Suppressor macrophage (primary cell): ENCODE data around the gene PANX3.
"Not testable (repeated sequence)": the region's sequence is repeated elsewhere in the genome, so short reads cannot be mapped to it uniquely, and the experiment has no call there.

Experiments used
- DNase-seq, 4 experiments: peaks; one replicate each; pipeline ENCODE4 v3.0.0-alpha.2; 2020 to 2022
- total RNA-seq, 17 experiments: gene quantifications; one replicate each; lab custom pipeline; 2026; ENCODE audit warnings: mixed read lengths in 6 of 17, inconsistent platforms in 3 of 17; lab: John Stamatoyannopoulos, UW

The PANX3 gene
- total RNA-seq: 0 to 0.44 (median 0) reads per million in 17 experiments

DNA sequence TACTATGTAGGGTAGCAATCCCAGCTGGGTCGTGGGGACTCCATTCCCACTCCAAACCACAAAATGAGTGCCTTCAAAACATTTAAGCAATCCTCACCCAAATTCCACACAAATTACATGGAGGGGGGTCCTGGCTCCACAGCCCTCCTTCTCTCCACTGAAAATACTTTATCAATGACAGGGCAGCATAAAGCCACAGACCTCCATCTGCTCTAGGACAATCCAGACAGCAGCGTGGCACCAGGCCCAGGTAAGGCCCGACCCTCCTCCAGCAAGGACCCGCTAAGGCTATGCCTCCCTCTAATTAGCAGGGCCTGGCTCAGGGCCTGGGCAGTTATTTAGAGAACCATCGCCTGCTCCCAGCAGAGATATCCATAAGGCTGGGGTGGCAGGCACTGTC is at the start of gene PANX3:
PANX3 (plus strand) TSS at position 365 of the 400 bp plus-strand sequence. CDS start 129 bp downstream, outside the sequence.
- DNase-seq: no peak

DNA sequence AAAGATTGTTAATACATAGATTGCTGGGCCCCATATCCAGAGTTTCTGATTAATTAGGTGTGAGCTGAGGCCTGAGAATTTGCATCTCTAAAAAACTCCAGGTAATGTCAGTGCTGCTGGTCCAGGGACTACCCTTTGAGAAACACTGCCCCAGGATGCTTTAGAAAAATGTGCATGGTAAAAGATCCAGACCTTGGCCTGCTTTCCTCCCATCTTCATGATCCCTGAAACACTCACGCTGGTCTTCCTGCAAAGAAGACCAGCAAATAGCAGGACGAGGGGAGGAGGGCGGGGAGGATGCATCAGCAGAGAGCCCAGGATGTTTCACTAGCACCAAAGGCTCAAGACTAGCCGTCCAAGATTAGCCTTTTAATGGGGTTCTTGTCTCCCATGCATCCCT is 41.5 kb upstream of the PANX3 start, which contains the start of gene OR8A1:
OR8A1 (plus strand) TSS at position 301 of the 400 bp plus-strand sequence. CDS start 123 bp downstream, outside the sequence.
- no peak for DNase-seq

GRCh38 chr11:124570160-124570559 is 41.1 kb upstream of the PANX3 start:
- DNase-seq: no peak

DNA sequence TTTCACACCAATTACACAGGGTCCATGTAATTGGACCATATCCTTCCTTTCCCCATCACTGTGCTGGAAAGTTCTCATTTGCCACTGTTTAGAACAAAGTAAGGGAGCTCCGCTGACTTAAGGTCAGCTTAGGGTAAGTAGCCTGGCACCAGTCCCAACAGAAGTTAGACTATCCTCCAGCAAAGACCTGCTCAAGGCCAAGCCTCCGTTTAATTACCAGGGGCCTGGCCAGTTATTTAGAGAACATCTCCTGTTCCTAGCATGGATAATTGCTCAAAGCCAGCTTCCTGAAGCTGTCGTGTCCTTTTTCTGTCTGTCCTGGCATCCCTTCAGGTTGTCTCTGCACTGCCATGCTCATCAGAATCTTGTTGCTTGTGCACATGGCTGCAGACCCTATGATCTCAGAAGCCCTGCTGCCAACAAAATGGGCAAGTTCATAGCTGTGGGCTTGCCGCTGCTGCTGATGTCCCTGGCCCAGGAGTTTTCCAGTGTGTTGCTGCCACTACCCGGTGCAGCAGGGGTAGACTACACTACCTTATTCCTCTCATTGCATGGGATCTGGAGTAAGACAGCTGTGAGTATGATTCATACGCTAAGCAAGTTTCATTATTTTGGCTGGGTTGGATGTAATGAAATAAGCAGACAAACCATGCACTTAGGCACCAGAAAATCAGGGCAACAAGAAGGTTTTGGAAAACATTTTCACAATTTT is 33.4 kb upstream of the PANX3 start:
- no peak for DNase-seq

GRCh38 chr11:124578761-124579160 is 32.5 kb upstream of the PANX3 start:
- DNase-seq: no peak

- DNase-seq: no peak
Observed at GRCh38 chr11:124581817-124582216, 29.4 kb upstream of the PANX3 start.

DNA sequence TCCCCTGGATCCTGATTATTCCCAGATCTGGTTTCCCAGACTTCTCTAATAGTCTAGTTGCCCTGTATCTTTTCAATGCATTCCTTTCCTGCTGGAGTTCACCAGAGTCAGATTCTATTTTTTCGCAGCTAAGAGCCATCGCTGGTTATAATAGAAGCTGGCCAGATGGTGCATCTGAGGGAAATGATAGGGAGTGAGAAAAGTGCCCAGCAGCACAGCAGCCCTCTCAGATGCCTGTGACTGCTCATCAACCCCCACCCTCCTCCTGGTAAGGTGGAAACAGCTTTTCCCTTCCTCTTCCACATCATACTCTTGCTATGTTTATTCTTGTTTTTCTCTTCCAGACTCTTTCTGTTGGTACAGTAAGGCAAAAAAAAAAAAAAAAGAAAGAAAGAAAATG is 28.7 kb upstream of the PANX3 start:
- no peak for DNase-seq

DNA sequence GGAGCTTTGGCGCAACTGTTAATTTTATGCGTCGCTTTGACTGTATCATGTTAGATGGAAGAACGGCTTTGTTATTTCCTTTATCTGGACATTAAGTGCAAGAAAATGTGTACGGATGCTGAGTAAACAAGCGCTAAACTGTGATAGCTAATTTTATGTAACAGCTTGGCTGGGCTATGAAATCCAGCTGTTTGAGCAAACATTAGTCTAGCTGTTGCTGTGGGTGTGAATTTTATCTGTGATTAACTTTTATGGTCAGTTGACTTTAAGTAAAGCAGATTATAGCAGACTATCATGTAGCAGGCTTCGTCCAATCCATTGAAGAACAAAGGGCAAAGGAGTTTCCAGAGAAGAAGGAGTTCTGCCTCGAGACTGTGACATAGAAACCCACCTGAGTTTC is 27.4 kb upstream of the PANX3 start:
- DNase-seq: no peak

DNA sequence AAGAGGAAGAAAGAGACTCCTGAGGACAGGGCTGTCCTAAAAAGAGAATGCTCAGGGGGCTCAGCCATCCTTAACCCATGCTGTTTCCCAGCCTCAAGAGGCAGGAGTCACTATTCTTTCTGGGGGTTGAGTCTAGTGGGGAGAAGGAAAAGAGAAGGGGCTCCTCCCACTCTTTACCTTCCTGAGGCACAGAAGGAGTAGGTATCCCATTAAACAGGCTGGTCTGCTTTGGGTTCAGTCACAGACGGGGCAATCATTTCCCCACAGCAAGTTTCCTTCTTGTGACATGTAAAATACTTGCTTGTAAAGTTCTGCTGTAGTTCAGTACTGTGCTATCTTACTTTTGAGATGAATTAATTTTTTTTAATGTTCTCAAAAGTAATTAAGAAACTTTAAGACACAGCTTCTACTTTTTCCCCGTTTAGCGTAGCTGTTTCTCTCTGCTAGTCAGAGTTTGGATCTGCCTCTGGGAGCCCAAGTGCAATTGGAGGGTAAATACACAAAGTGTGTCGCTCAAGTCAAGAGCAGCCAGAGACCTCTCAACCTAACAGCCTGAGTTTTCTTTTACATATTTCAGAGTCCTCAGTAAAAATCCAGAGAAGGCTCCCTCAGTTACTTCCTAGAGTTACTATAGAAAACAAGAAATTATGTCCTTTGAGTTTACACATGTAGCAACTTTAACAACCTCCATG is 26.4 kb upstream of the PANX3 start:
- DNase-seq: no peak

GRCh38 chr11:124586238-124586860 is 24.9 kb upstream of the PANX3 start:
- peak; percentile 73 to 83 (median 81) for DNase-seq

DNA sequence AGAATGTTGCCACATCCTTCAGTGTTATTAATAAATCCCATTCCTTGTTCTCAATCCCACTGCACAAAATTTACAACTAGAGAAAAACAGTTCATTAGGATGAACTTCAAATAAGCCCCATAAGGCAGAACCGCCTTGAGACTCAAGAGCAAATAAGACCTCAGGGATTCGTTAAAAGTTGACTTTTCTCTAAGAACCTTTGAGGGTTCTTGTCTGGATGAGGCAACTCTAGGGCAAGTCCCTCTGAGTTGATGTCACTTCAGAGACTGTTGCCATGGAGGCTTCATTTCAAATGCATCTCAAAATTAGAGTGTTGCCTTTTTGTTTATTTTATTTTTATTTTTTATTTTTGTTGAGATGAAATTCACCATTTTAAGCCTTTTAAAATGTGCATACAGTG is 19.8 kb upstream of the PANX3 start:
- no peak for DNase-seq

- no peak for DNase-seq
Observed at GRCh38 chr11:124592627-124593026, 18.6 kb upstream of the PANX3 start.

DNA sequence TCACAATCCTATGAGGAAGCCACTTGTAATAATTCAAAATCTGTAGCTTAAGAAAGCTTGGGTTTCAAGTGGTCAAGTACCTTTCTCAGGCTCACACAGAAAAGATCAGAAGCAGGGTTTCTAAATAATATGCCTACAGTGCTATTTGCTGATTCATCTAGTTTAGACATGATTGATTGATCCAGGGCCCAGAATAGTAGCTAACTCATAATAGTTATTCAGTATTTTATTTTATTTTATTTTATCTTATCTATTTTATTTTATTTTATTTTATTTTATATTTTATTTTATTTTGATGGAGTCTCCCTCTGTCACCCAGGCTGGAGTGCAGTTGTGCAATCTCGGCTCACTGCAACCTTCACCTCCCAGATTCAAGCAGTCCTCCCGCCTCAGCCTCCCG is 15.9 kb upstream of the PANX3 start:
- no peak for DNase-seq

DNA sequence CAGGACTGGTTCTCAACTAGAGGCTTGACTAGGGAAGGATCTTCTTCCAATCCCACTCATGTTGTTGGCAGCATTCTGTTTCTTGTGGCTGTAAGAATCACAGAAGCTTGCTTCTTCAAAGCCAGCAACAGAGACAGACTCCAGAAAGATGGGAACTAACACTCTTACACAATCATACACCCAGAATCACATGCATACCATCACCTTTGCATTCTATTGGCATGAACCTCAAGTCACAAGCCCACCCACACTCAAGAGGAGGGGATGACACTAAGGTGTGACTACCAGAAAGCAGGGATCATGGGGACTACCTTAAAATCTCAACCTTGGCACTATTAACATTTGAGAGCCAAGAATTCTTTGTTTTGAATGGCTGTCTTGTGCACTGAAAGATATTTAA is 13.6 kb upstream of the PANX3 start:
- peak; percentile 8 to 52 (median 30) for DNase-seq

DNA sequence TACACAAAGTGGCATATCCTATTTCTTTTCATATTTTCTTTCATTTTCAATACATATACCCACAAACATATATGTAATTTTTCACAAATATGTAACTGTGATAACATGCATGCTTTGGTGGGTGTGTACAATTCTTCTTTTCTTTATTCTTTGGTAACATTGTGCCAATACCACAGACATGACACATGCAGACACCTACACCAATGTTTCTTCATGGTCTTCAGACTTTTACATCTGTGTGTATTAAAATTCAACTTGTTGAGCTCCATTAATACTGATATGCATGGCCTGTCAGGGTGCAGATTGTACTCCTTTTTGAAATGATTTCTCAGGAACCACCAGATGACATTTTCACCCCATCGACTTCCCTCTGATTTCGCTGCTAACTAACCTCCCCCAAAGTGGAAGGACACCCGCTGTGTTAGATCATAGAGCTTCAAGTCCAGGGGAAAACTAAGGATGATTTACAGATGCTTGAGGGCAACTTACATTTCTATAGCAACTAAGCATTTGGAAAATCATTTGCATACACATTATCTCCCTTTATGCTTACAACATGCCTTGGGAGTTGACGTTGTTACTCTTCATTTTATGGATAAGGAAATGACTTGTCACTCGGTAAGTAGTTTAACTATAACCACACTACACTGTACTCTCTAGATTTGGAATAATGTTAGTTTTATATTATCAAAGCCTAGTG is 10.5 kb upstream of the PANX3 start:
- no peak for DNase-seq

GRCh38 chr11:124602193-124602592 is 9.0 kb upstream of the PANX3 start:
- DNase-seq: peak; percentile 6 to 57 (median 42)

DNA sequence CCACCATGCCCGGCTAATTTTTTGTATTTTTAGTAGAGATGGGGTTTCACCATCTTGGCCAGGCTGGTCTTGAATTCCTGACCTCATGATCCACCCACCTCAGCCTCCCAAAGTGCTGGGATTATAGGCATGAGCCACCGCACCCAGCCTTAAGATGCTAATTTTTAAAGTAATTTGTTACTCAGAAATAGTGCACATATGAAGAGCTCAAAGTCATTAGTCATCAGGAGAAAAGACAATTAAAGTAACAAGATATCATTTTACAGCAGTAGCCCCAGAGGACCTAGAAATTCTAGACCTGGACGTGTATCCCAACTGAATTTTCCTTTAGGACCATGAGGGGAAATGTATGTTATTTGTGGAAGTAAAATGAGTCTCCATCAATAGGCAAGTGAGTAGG is 8.5 kb upstream of the PANX3 start:
- DNase-seq: not testable (repeated sequence)

DNA sequence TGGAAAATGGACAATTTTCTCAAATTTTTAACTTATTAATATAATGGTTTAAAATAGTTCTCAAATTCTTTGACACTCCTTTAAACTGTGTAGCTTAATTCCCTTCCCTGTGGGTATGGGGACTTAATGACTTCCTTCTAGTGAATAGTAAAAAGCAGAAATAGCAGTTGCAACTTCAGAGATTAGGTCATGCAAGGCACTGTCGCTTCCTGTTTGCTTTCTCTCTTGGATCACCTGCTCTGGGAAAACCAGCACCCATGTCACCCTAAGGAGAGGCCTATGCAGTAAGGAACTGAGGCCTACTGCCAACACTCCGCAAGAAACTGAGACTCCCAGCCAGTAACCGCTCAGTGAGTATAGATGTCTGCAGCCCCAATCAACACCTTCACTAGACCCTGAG is 5.5 kb upstream of the PANX3 start:
- peak; percentile 79 to 93 (median 89) for DNase-seq

GRCh38 chr11:124608147-124608546 is 3.1 kb upstream of the PANX3 start:
- DNase-seq: peak in 3 of 4 experiments; percentile 15 to 63 (median 52)

- DNase-seq: no peak
Observed at GRCh38 chr11:124610295-124610694, 933 bp upstream of the PANX3 start.

DNA sequence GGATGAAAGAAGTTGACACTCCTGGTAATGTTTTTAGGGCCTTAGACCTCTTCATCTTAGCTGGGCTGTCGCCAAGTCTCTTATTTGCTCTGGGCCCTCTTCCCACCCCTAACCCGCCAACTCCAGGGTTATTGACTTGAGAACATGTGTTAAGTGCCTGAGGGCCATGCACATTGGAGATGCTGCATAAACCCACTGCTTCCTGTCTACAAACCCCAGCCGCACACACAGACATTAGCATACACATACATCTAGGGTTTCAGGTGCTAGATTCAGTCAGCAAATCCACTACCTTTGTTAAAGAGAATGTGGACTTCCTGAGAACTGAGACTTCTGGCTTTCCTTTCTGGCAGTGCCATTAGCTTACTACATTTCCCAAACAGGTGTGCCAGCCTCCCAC is 817 bp downstream of the PANX3 start:
- DNase-seq: no peak

- no peak for DNase-seq
Observed at GRCh38 chr11:124612567-124613246, 1.5 kb downstream of the PANX3 start.
